ENCODE results near the gene CNNM1. TPM values are rescaled to one million over a fixed set of nuclear protein-coding genes. Genes with fewer than 3 reads are reported as not detected.

The CNNM1 gene
- total RNA-seq, 1 donor from 2014 or later = 0.08 TPM

DNA sequence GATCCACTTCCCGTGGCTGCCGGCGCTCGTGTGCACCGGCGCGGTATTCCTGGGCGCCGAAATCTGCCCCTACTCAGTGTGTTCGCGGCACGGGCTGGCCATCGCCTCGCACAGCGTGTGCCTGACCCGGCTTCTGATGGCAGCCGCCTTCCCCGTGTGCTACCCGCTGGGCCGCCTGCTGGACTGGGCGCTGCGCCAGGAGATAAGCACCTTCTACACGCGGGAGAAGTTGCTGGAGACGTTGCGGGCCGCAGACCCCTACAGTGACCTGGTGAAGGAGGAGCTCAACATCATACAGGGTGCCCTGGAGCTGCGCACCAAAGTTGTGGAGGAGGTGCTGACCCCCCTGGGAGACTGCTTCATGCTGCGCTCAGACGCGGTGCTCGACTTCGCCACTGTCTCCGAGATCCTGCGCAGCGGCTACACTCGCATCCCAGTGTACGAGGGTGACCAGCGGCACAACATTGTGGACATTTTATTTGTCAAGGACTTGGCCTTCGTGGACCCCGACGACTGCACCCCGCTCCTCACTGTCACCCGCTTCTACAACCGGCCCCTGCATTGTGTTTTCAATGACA lies 1.3 kb downstream of the CNNM1 start:
- H3K27me3 Mint-ChIP-seq (ENCODE audit: unreplicated experiment) = peaks cover 18% of the 10 kb centered on the region
- peaks cover 7% of the 10 kb centered on the region for H3K36me3 Mint-ChIP-seq (ENCODE audit: low read depth, unreplicated experiment)
- no peak overlapping the region for H3K27ac Mint-ChIP-seq (ENCODE audit: unreplicated experiment)
- no peak for DNase-seq (ENCODE audit: low spot score)
- no peak for TF ChIP-seq CTCF (IDR thresholded peaks at IDR 0.05; ENCODE audit: unreplicated experiment)
- peaks cover 3% of the 10 kb centered on the region for H3K4me1 Mint-ChIP-seq (ENCODE audit: unreplicated experiment)
- H3K9me3 Mint-ChIP-seq (ENCODE audit: unreplicated experiment) = no peaks in the 10 kb centered on the region
- H3K4me3 Mint-ChIP-seq (ENCODE audit: unreplicated experiment) = peak overlapping the region; percentile 25

DNA sequence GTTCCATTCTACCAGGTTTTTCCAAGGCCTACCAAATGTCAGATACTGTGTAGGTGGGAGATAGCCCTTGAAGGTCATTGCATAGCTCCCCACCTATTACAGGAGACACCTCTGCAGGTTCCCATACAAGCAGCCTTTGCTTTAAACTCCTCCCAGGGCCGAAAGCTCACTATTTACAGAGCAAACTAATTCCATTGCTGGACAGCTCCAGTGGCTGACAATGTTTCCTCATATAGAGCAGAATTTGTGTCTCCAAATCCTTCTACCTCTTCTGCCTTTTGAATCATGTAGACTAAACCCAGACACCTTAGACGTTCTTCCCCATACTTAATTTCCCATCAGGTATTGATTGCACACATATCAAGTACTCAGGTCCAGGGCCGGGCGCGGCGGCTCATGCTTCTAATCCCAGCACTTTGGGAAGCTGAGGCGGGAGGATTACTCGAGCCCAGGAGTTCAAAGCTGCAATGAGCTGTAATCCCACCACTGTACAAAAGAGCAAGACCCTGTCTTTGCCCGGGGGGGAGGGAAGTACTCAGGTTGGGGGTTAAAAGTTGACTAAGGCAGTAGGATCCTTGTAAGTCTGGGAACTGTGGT lies 2.1 kb downstream of the CNNM1 start:
- Mint-ChIP-seq H3K9me3 (ENCODE audit: unreplicated experiment) (no peaks in the 10 kb centered on the region), H3K4me3 (ENCODE audit: unreplicated experiment) (peak overlapping the region; percentile 14), H3K27ac (ENCODE audit: unreplicated experiment) (no peak overlapping the region), H3K27me3 (ENCODE audit: unreplicated experiment) (peaks cover 18% of the 10 kb centered on the region), H3K4me1 (ENCODE audit: unreplicated experiment) (peaks cover 3% of the 10 kb centered on the region), H3K36me3 (ENCODE audit: low read depth, unreplicated experiment) (peaks cover 7% of the 10 kb centered on the region)
- no peak for DNase-seq (ENCODE audit: low spot score)
- no peak for TF ChIP-seq CTCF (IDR thresholded peaks at IDR 0.05; ENCODE audit: unreplicated experiment)

DNA sequence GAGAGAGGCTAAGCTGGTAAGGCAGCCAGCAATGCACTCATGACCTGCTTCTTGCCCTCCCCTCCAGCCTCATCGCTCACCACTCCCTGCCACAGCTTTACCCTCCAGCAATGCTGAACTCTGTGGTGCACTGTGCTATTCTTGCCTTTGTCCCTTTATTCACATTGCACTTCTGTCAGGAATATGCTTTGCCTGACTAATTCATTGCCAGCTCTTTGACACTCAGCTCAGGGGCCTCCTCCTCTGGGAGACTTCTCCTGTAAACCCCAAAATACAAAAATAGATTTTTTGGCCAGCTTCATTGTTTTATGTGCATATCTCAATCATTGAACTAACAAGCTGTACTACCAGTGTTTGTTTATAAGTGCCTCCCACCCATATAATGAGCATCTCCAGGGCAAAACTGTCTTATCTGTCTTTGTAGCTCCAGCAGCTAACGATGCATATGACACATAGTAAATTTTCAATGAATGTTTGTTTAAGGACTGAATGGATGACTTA lies 8.2 kb downstream of the CNNM1 start:
- H3K4me3 Mint-ChIP-seq (ENCODE audit: unreplicated experiment) = no peak overlapping the region
- H3K27me3 Mint-ChIP-seq (ENCODE audit: unreplicated experiment) = peaks cover 2% of the 10 kb centered on the region
- no peak for DNase-seq (ENCODE audit: low spot score)
- no peak for TF ChIP-seq CTCF (IDR thresholded peaks at IDR 0.05; ENCODE audit: unreplicated experiment)
- no peak overlapping the region for H3K27ac Mint-ChIP-seq (ENCODE audit: unreplicated experiment)
- no peaks in the 10 kb centered on the region for H3K9me3 Mint-ChIP-seq (ENCODE audit: unreplicated experiment)
- no peaks in the 10 kb centered on the region for H3K4me1 Mint-ChIP-seq (ENCODE audit: unreplicated experiment)
- no peaks in the 10 kb centered on the region for H3K36me3 Mint-ChIP-seq (ENCODE audit: low read depth, unreplicated experiment)

DNA sequence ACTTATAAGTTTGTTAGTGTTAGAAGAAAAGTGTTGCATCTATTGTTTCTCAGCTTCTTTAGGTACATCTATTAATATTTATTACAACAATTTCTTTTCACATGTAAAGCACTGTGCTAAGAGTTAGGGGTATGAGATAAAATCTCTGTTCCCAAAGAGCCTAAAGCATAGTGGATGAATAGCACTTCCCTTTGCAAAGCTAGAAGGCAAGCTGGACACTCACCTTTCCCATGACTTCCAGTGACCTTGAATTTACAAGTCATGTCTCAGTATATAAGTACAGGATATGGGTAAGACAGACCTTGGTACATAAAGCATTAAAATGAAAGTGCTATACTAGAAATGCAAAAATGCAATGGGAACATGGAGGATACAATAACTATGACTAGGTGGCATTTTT lies 8.7 kb downstream of the CNNM1 start:
- H3K4me3 Mint-ChIP-seq (ENCODE audit: unreplicated experiment) = no peak overlapping the region
- no peak overlapping the region for H3K27ac Mint-ChIP-seq (ENCODE audit: unreplicated experiment)
- DNase-seq (ENCODE audit: low spot score) = no peak
- TF ChIP-seq CTCF (IDR thresholded peaks at IDR 0.05; ENCODE audit: unreplicated experiment) = no peak
- no peaks in the 10 kb centered on the region for H3K9me3 Mint-ChIP-seq (ENCODE audit: unreplicated experiment)
- no peaks in the 10 kb centered on the region for H3K36me3 Mint-ChIP-seq (ENCODE audit: low read depth, unreplicated experiment)
- peaks cover 2% of the 10 kb centered on the region for H3K27me3 Mint-ChIP-seq (ENCODE audit: unreplicated experiment)
- H3K4me1 Mint-ChIP-seq (ENCODE audit: unreplicated experiment) = no peaks in the 10 kb centered on the region

GRCh38 chr10:99339077-99339476 lies 9.9 kb downstream of the CNNM1 start:
- Mint-ChIP-seq H3K36me3 (ENCODE audit: low read depth, unreplicated experiment) (no peaks in the 10 kb centered on the region), H3K27ac (ENCODE audit: unreplicated experiment) (no peak overlapping the region), H3K9me3 (ENCODE audit: unreplicated experiment) (no peaks in the 10 kb centered on the region), H3K4me3 (ENCODE audit: unreplicated experiment) (no peak overlapping the region), H3K27me3 (ENCODE audit: unreplicated experiment) (peaks cover 2% of the 10 kb centered on the region), H3K4me1 (ENCODE audit: unreplicated experiment) (no peaks in the 10 kb centered on the region)
- DNase-seq (ENCODE audit: low spot score) = no peak
- no peak for TF ChIP-seq CTCF (IDR thresholded peaks at IDR 0.05; ENCODE audit: unreplicated experiment)

Data from endothelial cell (in vitro differentiated cells).